Heart left ventricle (tissue), 13 donors: Measurements from ENCODE around the gene XKR7.

ENCODE experiments used
- CTCF ChIP-seq, 12 donors: fragments of 200-600 bp; sonication (generic) in 4 of 12; IDR thresholded peaks; one replicate each; pipeline versions ENCODE4 v1.5.0 to v1.8.0; 2018 to 2022; ENCODE audit warnings: antibody characterized with exemption in 12 of 12, mild to moderate bottlenecking in 5 of 12
- POLR2A ChIP-seq, 2 donors: fragments of 450-650 bp; IDR thresholded peaks; one replicate each; pipeline ENCODE4 v1.6.1; 2017; ENCODE audit warnings: antibody characterized with exemption in 2 of 2, mild to moderate bottlenecking in 2 of 2, moderate library complexity in 2 of 2
- donor health status: ischemic (EF 13 %, LVEDD 7.1; RV severe dilation, severe dysfunction).
- donor health status: DM: no; HTN: yes; CAD: no.
- donor health status: DM: no; HTN: no; CAD: no.
- donor health status: ischemic (EF 25% LVEDD 6.9; RV normal size, moderate dysfunction).
- donor health status: ischemic (EF 25% LVEDD 5.7; RV mildly dilated, moderate dysfunction).
- donor health status: ischemic (EF 35%, LVEDD 5.7; RV mildly dilated, moderate dysfunction).
- donor health status: nonischemic (EF 11% LVEDD 7.7; RV severe dilation, severe dysfunction).
- donor health status: DM: yes; HTN: yes; CAD: no.
- donor health status: PGD.
- donor health status: ischemic (EF 29% LVEDD 5.4; RV normal size, mild dysfunction).
- donor health status: nonischemic (EF 23%, LVEDD 6.1; RV moderate dilation, normal function).

- TF ChIP-seq CTCF (IDR thresholded peaks at IDR 0.05) (no peak), POLR2A (IDR thresholded peaks at IDR 0.05) (no peak)
Measured at GRCh38 chr20:31989030-31989645, 21.2 kb downstream of the XKR7 start.
